Fibroblast of skin of abdomen (primary cell): ENCODE results near the gene NEGR1. TPM values are rescaled to one million over a fixed set of nuclear protein-coding genes. Genes with fewer than 3 reads are reported as not detected.
"Not testable (repeated sequence)": the region's sequence is repeated elsewhere in the genome, so short reads cannot be mapped to it uniquely, and the experiment has no call there.

ENCODE experiments used
- DNase-seq: peaks from one replicate; pipeline ENCODE4 v3.0.0-alpha.2; 2013
- polyA plus RNA-seq, 2 experiments: library from polyadenylated mRNA; unstranded; fragments of 120-200 nt; gene quantifications; one replicate each; pipeline ENCODE4 v1.2.1, GENCODE V29; 2013; ENCODE audit not compliant: insufficient read length in 2 of 2

The NEGR1 gene
- 11.0 TPM for polyA plus RNA-seq (2013, experiment 1 of 2; ENCODE audit: insufficient read length)
- polyA plus RNA-seq (2013, experiment 2 of 2; ENCODE audit: insufficient read length): 10.8 TPM

DNA sequence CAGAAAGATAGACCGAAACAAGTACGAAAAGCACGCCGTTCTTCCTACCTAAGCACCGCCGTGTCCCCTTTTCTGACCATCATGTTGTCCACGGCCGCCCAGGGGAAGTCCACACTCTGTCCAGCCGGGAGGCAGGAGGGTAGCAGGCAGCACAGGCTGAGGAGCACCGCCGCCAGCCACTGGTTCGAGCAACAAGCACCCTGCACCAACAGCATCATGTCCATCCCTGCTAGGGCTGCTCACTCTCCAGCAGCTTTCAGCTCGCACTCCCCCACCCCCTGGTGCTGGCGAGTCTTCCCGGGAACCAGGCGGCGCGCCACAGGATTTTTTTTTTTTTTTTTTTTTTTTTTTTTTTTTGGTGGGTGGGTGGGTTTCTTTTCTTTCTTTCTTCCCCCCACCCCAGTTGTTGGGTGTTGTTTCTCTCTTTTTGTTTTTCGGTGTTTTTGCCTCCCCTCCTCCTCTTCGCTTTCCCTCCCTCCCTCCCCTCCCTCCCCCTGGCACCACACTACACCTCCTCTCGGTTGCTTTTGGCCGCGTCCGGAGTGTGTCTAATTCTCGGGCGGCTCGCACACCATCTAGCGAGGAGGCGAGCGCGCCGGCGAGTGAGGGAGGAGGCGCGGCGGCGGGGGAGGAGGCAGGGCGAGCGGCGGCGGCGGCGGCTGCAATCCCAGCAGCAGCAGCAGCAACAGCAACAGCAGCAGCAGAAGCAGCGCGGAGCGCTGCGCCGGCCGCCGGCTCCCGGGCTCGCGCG, at the start of gene NEGR1:
Gene NEGR1, minus strand, starts transcription at position 269 of the 751 bp plus-strand sequence.
- peak; percentile 98 for DNase-seq

- DNase-seq: peak; percentile 17
These were observed 44.2 kb upstream of the NEGR1 start for GRCh38 chr1:72326494-72326893.

- no peak for DNase-seq
These were observed 42.1 kb upstream of the NEGR1 start for GRCh38 chr1:72324451-72324850.

GRCh38 chr1:72322910-72323309, 40.6 kb upstream of the NEGR1 start:
- no peak for DNase-seq

- DNase-seq: no peak
These were observed 14.2 kb upstream of the NEGR1 start for GRCh38 chr1:72296501-72296900.

GRCh38 chr1:72288886-72289285, 6.5 kb upstream of the NEGR1 start:
- no peak for DNase-seq

- no peak for DNase-seq
These were observed 4.1 kb upstream of the NEGR1 start for GRCh38 chr1:72286401-72286800.

DNA sequence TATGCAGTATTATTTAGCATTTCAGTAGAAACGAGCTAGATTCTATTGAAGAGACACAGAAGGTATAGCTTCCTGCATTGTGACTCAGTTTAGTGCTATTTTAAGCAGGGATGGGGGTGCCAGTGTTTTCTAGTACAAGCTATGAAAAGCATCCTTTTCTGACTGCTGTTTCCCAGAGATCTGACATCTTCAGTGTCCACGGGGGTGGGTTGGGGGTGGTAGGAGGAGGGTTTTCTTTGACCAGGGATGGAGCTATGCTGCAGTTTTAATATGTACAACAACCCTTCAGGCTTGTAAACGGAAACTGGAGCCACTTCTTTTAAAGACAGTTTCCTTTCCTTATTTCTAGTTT, 2.7 kb upstream of the NEGR1 start:
- no peak for DNase-seq

- peak; percentile 98 for DNase-seq
These were observed 2.2 kb upstream of the NEGR1 start for GRCh38 chr1:72284348-72285073.

DNA sequence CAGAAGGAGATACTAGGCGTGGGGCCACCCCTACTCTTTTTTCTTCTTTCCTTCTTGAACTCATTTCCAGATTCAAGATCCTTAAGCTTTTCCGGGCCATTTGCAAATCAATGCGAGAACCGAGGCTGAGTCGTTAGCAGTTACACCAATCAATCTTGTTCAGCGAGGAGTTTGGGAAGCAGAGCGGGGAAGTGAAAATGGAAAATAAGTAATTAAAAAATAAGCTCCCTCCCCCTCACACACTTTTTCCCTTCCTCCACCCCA, 1.7 kb upstream of the NEGR1 start:
- DNase-seq: no peak

DNA sequence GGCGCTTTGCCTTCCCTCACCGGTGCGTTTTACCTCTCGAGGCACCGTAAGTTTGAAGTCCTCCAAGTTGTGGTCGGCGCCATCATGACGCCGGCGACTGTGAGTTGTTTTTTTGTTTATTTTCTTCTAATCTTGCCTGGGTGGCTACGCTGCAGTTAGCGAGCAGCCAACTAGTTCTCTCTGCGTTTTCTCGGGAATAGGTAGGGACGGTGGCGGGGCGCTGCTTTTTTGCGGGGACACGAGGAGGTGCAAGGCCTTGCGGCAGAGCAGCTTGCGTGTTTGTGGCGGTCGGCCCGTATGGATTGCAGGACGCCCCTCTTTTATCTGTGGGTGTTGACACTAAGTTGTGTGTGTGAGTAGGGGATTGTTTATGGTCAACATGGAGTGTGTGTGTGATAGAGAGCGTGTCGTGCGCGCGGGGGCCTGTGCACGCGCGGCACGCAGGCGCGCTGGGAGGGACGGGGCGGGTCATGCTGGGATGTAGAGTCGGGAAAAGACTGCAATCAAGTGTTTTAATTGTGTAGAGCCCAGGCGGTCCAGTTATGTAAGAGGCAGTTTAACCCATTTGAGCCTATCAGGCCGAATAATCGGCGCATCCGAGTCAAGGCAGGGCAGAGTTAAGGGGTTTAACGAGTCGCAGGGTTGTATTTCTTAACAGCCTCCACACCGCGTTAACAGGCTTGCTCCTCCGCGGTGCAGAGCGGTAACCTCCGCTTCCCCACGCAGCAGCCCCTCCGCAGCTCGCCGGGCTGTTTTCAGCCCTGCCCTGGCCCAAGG, 1.2 kb upstream of the NEGR1 start:
- DNase-seq: peak; percentile 80

- no peak for DNase-seq
These were observed 625 bp upstream of the NEGR1 start for GRCh38 chr1:72283022-72283306.

DNA sequence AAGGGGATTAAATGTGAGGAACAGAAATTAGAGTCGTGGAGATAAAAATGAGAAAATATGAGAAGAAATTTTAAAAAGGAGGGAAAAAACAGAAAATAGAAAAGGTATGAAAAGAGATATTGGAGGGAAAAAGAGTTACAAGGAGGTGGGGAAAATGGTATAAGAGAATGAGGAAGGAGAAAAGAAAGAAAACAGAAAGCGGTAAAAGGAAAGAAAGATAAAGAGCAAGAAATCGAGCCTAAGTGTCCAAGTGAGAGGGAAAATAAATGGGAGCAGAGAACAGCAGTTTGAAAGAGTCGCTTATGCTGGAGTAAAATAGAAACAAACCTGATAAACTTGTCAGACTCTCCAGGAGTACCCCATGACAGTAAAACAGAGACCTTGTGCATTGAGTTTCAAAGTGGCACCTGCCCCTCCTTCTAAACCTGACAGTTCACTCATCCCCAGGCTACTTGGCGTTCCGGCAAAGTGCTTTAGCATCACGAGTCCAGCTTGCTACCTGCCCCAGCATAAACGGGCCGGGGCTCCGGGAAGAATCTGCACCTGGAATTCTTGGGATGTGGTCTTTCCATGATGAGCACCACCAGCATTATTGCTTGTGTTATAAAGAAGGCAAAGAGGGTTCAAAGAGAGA, 585 bp downstream of the NEGR1 start:
- DNase-seq: no peak

- DNase-seq: no peak
These were observed 1.2 kb downstream of the NEGR1 start for GRCh38 chr1:72281144-72281543.

GRCh38 chr1:72280711-72281110, 1.6 kb downstream of the NEGR1 start:
- DNase-seq: no peak

DNA sequence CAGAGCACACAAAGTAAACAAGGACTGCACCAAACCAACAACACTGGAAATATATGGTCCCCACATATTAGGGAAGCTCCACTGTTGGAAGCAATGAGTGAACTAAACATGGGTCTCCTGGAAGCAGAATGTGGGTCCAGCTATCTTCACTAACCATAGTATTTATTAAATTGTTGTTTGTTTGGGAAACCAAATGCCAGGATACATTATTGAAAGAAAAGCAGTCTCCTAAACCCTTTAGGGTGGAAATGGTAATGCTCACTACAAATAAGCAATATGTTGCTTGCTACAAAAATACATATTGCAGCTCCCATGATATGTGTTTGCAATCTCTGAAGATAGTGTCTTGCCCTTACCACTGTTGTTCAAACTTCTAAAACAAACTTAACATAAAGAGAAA, 2.2 kb downstream of the NEGR1 start:
- no peak for DNase-seq

- DNase-seq: no peak
These were observed 3.9 kb downstream of the NEGR1 start for GRCh38 chr1:72278461-72278860.

DNA sequence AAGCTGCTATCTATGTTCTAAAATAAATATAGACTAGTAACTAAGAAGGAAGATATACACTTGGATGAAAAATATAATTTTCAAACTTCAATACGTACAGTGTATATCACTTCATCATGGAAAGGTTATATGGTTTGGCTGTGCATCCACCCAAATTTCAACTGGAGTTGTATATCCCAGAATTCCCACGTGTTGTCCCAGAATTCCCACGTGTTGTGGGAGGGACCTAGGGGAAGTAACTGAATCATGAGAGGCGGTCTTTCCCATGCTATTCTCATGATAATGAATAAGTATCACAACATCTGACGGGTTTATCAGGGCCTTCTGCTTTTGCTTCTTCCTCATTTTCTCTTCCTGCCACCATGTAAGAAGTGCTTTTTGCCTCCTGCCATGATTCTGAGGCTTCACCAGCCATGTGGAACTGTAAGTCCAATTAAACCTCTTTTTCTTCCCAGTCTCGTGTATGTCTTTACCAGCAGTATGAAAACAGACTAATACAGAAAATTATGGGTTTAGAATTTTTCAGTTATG, 10.7 kb downstream of the NEGR1 start:
- no peak for DNase-seq

DNA sequence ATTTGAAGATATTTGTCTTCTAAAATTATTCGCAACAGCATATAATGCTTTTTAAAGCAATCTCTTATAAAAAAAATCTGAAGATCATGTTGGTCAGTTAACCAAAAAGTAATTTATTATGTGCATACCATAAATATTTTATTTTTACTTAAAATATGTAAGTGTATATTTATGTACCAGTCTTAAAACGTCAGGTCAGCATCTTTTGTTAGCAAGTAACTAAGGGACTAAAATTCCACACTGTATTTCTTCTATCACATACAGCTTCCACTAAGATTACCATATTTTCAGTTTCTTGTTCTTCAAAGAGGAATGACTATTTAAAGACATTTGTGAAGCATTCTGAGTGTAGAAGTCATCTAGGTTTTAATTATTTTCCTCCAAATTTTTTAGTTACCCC, 19.6 kb downstream of the NEGR1 start:
- DNase-seq: no peak

- no peak for DNase-seq
These were observed 29.2 kb downstream of the NEGR1 start for GRCh38 chr1:72253132-72253531.

GRCh38 chr1:72241397-72241796, 40.9 kb downstream of the NEGR1 start:
- peak; percentile 12 for DNase-seq

GRCh38 chr1:72235931-72236330, 46.4 kb downstream of the NEGR1 start:
- not testable (repeated sequence) for DNase-seq

- DNase-seq: no peak
These were observed 47.3 kb downstream of the NEGR1 start for GRCh38 chr1:72235062-72235461.
